ENCODE data around the gene ARFGAP3. TPM values are rescaled to one million over a fixed set of nuclear protein-coding genes. Genes with fewer than 3 reads are reported as not detected.

The ARFGAP3 gene, protein sequence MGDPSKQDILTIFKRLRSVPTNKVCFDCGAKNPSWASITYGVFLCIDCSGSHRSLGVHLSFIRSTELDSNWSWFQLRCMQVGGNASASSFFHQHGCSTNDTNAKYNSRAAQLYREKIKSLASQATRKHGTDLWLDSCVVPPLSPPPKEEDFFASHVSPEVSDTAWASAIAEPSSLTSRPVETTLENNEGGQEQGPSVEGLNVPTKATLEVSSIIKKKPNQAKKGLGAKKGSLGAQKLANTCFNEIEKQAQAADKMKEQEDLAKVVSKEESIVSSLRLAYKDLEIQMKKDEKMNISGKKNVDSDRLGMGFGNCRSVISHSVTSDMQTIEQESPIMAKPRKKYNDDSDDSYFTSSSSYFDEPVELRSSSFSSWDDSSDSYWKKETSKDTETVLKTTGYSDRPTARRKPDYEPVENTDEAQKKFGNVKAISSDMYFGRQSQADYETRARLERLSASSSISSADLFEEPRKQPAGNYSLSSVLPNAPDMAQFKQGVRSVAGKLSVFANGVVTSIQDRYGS
- polyA plus RNA-seq (2011; rRNA removed) (54.2 and 69.4 TPM in 2 replicates), polyA minus RNA-seq (2011; rRNA and poly(A)+ RNA removed) (39.8 and 42.8 TPM in 2 replicates)

DNA sequence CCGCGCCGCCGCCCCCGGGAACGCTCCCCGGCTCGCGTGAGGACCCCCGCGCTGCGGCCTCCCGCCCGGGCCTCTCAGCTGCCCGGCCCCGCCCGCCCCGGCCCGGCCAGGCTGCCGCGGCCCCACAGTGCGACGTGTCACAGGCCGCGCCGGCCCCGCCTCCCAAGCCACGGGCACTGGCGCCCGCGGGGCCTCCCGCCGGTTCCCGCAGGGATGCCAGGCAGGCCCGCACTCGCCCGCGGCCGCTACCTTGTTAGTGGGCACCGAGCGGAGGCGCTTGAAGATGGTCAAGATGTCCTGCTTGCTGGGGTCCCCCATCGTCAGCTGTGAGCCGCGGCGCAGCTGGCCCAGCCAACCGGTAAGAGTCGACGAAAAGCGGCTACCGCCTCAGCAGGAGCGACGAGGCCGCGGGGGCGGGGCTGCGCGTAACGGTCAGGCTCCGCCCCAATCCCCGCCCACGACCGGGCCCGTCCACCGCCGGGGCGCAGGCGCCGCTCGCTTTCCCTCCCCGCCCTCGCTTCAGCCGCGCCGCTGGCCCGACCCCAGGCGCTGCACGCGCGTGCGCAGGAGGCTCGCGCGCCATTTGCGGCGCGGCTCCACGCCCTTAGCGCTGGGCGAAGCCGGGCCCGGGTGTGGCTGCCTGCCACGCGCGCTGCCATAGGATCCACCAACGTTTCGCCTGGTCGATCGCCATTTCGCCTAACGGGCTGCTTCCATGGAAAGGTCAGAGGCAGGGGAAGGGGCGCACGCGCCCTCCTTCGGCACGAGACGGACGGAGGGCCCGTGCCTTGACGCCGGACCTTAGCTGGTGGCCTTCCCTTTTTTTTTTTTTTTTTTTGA is at the start of gene ARFGAP3:
Gene ARFGAP3 (minus strand): TSS at position 409 of the 840 bp plus-strand sequence. CDS start 91 bp downstream, at position 318.
- TF ChIP-seq, protein P1, sequence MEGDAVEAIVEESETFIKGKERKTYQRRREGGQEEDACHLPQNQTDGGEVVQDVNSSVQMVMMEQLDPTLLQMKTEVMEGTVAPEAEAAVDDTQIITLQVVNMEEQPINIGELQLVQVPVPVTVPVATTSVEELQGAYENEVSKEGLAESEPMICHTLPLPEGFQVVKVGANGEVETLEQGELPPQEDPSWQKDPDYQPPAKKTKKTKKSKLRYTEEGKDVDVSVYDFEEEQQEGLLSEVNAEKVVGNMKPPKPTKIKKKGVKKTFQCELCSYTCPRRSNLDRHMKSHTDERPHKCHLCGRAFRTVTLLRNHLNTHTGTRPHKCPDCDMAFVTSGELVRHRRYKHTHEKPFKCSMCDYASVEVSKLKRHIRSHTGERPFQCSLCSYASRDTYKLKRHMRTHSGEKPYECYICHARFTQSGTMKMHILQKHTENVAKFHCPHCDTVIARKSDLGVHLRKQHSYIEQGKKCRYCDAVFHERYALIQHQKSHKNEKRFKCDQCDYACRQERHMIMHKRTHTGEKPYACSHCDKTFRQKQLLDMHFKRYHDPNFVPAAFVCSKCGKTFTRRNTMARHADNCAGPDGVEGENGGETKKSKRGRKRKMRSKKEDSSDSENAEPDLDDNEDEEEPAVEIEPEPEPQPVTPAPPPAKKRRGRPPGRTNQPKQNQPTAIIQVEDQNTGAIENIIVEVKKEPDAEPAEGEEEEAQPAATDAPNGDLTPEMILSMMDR (IDR thresholded peaks at IDR 0.05; ENCODE audit: low read depth, low read length), result no peak
- ChIA-PET POLR2A (interaction anchor here (0.5 to 1.9 kb wide), 7 partner anchors 13 to 819 kb away, joined by 3 to 14 read pairs (median 6); partner anchors contain the start of gene PACSIN2), CTCF (no interaction called here)
- DNase-seq (ENCODE audit: low read depth, low spot score), result peak; percentile 76
- Histone ChIP-seq H3K4me3 (ENCODE audit: low read depth, low read length) (peak within 1 kb of the TSS; percentile 93), H3K27ac (ENCODE audit: low read depth, low read length) (peak within 1 kb of the TSS; percentile 91), H3K9me3 (ENCODE audit: control insufficient read depth, insufficient read depth, low read length) (peaks cover 8% of the 10 kb centered on the region; the same call in 1 of the 2 replicates), H3K27me3 (ENCODE audit: control insufficient read depth, insufficient read depth, low read length) (no peaks in the 10 kb centered on the region)

DNA sequence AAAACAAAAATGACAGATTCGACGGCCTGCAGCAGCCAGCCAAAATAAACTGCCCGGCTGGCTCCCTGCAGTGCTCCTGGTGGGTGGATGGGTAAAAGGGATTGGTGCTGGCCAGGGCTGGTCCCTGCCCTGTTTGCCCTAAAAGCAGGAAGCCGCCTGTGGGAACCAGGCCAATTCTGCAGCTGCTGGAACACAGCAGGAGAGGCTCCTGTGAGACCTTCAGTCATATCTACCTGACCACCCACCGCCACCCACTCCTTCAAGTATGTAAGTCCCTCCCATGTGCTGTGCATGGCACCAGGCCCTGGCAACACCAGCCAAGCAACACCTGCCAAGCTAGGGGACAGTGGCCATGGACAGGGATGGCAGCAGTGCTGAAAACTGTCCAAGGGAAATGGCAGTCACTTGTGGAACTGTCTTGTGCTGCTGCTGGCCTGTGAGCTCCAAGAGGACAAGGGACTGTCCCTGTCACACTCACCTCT is 48.7 kb upstream of the ARFGAP3 start:
- H3K4me3 ChIP-seq (ENCODE audit: low read depth, low read length), result no peak overlapping the region
- H3K27ac ChIP-seq (ENCODE audit: low read depth, low read length), result no peak overlapping the region
- ChIA-PET POLR2A (no interaction called here), CTCF (no interaction called here)
- H3K9me3 ChIP-seq (ENCODE audit: control insufficient read depth, insufficient read depth, low read length), result no peaks in the 10 kb centered on the region; the same call in 1 of the 2 replicates
- TF ChIP-seq, protein P1 (IDR thresholded peaks at IDR 0.05; ENCODE audit: low read depth, low read length), result no peak
- DNase-seq (ENCODE audit: low read depth, low spot score), result no peak
- no peaks in the 10 kb centered on the region for H3K27me3 ChIP-seq (ENCODE audit: control insufficient read depth, insufficient read depth, low read length)

DNA sequence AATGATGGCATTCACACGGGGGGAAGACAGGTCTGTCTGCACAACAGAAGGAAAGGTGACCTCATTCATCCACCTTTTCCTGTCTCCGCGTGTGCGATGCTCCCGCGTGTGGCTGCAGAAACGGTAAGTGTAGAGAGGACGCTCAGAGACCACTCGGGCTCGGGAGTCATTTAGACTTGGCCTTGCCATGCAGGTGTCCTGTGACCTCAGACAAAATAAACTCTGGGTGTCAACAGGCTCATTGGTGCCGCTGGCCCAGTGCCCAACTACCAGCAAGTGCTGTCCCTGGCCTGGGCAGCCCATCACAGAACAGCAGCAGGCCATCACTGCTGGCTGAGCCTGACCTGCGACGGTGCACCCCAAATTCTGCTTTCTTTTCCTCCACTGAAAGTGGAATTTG is 48.1 kb upstream of the ARFGAP3 start:
- H3K27me3 ChIP-seq (ENCODE audit: control insufficient read depth, insufficient read depth, low read length), result no peaks in the 10 kb centered on the region
- DNase-seq (ENCODE audit: low read depth, low spot score), result no peak
- H3K27ac ChIP-seq (ENCODE audit: low read depth, low read length), result no peak overlapping the region
- CTCF ChIA-PET, result no interaction called here
- POLR2A ChIA-PET, result interaction anchor here (0.6 kb wide), 1 partner anchor 50 kb away, joined by 4 read pairs; no protein-coding TSS in a partner anchor
- TF ChIP-seq, protein P1 (IDR thresholded peaks at IDR 0.05; ENCODE audit: low read depth, low read length), result no peak
- no peak overlapping the region for H3K4me3 ChIP-seq (ENCODE audit: low read depth, low read length)
- no peaks in the 10 kb centered on the region; the same call in 1 of the 2 replicates for H3K9me3 ChIP-seq (ENCODE audit: control insufficient read depth, insufficient read depth, low read length)

DNA sequence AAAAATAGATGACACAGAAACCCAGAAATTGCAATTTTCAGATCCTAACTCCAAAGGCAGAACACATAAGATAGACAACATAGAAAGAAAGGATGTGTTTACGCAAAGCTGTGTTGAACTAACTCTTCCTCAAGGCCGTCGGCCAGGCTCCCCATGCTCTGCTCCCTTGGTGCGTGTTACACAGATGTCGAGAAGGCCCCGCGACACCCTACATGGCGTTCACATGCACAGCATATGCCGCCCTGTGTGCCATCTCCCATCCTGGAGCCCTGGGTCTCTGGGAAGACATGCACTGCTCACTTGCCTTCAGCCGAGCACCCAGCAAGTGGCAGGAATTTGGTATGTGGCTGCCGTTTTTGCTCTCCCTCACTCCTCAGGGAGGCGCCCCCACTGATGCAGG is 47.0 kb upstream of the ARFGAP3 start:
- no peak for DNase-seq (ENCODE audit: low read depth, low spot score)
- TF ChIP-seq, protein P1 (IDR thresholded peaks at IDR 0.05; ENCODE audit: low read depth, low read length), result no peak
- H3K27me3 ChIP-seq (ENCODE audit: control insufficient read depth, insufficient read depth, low read length), result no peaks in the 10 kb centered on the region
- H3K9me3 ChIP-seq (ENCODE audit: control insufficient read depth, insufficient read depth, low read length), result no peaks in the 10 kb centered on the region; the same call in 1 of the 2 replicates
- CTCF ChIA-PET, result interaction anchor here (1.0 kb wide), 1 partner anchor 36 kb away, joined by 4 read pairs; no protein-coding TSS in a partner anchor
- POLR2A ChIA-PET, result no interaction called here
- H3K4me3 ChIP-seq (ENCODE audit: low read depth, low read length), result no peak overlapping the region
- H3K27ac ChIP-seq (ENCODE audit: low read depth, low read length), result no peak overlapping the region
